Activated B cell treated with CpG ODN at 0.5 μM for 24 hours (primary cell): ENCODE data around the gene TMEM120A. TPM values are rescaled to one million over a fixed set of nuclear protein-coding genes. Genes with fewer than 3 reads are reported as not detected.

Experiments used
- ATAC-seq: fragments of 200-7000 bp; cut with Tn5 transposase; one replicate; pipeline ENCODE4 v1.10.0; 2021; ENCODE audit warnings: low read depth, mild to moderate bottlenecking, moderate library complexity
- CTCF ChIA-PET: fragments of 350-600 bp; sonication (Branson Sonifier 250); formaldehyde crosslinking; loops from one replicate; lab custom pipeline; 2021; ENCODE audit warnings: antibody characterized with exemption; lab: Charles Lee
- POLR2A ChIA-PET: fragments of 350-600 bp; sonication (Branson Sonifier 250); formaldehyde crosslinking; loops from one replicate; lab custom pipeline; 2021; ENCODE audit warnings: antibody characterized with exemption; lab: Charles Lee
- DNase-seq: peaks from one replicate; pipeline ENCODE4 v3.0.0; 2022
- H3K27ac Mint-ChIP-seq: one replicate; pipeline ENCODE4 v1.8.0; 2020; ENCODE audit warnings: mixed read lengths
- H3K27me3 Mint-ChIP-seq: one replicate; pipeline ENCODE4 v1.8.0; 2021; ENCODE audit warnings: mixed read lengths
- H3K36me3 Mint-ChIP-seq: one replicate; pipeline ENCODE4 v1.8.0; 2021; ENCODE audit warnings: low read depth, mixed read lengths
- H3K4me1 Mint-ChIP-seq: one replicate; pipeline ENCODE4 v1.8.0; 2021; ENCODE audit warnings: mixed read lengths
- H3K4me3 Mint-ChIP-seq: one replicate; pipeline ENCODE4 v1.8.0; 2020; ENCODE audit warnings: mild to moderate bottlenecking, mixed read lengths
- H3K9me3 Mint-ChIP-seq: one replicate; pipeline ENCODE4 v1.8.0; 2020; ENCODE audit warnings: mixed read lengths
- intact Hi-C: fragments of 100-400 bp; cut with micrococcal nuclease; formaldehyde crosslinking; loops from one replicate; pipeline ENCODE4 v1.15.1; 2024
- total RNA-seq: library from RNA; stranded (reverse); gene quantifications from 2 replicates; pipeline ENCODE4 v1.2.3, GENCODE V29; 2022
- TF ChIP-seq, protein P1 (sequence below): fragments of 200-600 bp; IDR thresholded peaks from one replicate; pipeline ENCODE4 v1.8.0; 2022; ENCODE audit warnings: antibody characterized with exemption, mild to moderate bottlenecking

Gene TMEM120A
- total RNA-seq, 1 donor from 2014 or later: 104 TPM

DNA sequence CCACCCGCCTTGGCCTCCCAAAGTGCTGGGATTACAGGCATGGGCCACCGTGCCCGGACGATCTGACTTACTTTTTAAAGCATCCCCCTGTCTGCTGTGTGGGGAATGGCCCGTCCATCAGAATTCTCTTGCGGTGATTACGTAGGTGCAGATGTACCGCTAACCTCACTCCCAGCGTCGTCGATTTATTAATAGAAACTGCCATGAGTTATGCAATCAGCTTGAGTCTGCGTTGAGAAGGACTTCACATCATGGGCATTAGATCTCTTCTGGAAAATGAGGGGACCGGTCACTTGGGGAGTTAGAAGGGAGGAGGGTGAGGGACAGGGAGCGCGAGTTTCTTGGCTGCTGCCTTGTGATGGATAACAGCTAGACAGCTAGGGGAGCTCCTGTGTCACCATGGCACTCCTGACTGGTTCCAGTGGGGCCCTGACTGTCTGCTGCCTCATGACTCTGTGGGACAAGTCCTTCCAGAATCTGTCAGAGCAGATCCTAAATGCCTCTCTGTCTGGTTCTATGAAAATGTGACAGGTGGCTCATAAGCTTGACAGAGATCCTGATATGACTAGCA, 44.2 kb downstream of the TMEM120A start:
- Mint-ChIP-seq H3K4me1 (no peaks in the 10 kb centered on the region), H3K36me3 (peaks cover 20% of the 10 kb centered on the region), H3K9me3 (no peaks in the 10 kb centered on the region), H3K27me3 (no peaks in the 10 kb centered on the region), H3K4me3 (no peak overlapping the region), H3K27ac (no peak overlapping the region)
- intact Hi-C loops: no loop called here
- POLR2A ChIA-PET: no interaction called here
- ATAC-seq: no peak
- no peak for DNase-seq
- TF ChIP-seq, protein P1, sequence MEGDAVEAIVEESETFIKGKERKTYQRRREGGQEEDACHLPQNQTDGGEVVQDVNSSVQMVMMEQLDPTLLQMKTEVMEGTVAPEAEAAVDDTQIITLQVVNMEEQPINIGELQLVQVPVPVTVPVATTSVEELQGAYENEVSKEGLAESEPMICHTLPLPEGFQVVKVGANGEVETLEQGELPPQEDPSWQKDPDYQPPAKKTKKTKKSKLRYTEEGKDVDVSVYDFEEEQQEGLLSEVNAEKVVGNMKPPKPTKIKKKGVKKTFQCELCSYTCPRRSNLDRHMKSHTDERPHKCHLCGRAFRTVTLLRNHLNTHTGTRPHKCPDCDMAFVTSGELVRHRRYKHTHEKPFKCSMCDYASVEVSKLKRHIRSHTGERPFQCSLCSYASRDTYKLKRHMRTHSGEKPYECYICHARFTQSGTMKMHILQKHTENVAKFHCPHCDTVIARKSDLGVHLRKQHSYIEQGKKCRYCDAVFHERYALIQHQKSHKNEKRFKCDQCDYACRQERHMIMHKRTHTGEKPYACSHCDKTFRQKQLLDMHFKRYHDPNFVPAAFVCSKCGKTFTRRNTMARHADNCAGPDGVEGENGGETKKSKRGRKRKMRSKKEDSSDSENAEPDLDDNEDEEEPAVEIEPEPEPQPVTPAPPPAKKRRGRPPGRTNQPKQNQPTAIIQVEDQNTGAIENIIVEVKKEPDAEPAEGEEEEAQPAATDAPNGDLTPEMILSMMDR: no peak
- CTCF ChIA-PET: no interaction called here

DNA sequence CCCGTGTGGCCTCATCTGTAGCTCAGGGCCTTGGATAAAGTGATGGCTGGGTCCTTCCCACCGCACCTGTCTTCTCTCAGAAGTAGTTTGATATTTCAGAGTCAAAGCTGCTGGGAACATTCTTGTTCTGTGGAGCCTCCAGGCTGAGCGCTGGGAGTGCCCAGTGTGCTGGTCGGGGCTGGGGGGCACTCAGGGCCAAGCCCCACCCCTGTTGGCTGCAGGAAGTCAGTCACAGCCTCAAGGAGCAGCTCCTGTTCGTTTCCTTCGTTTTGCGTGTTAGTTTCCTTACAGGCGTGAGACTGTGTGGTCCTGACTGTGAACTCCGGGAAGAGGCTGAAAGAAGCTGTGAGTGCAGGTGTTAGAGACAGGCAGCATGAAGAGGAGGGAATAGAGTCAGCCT, 46.2 kb downstream of the TMEM120A start:
- POLR2A ChIA-PET: no interaction called here
- Mint-ChIP-seq H3K27ac (no peak overlapping the region), H3K9me3 (no peaks in the 10 kb centered on the region), H3K27me3 (no peaks in the 10 kb centered on the region), H3K4me3 (no peak overlapping the region), H3K36me3 (peaks cover 12% of the 10 kb centered on the region), H3K4me1 (peaks cover 3% of the 10 kb centered on the region)
- CTCF ChIA-PET: no interaction called here
- intact Hi-C loops: no loop called here
- ATAC-seq (no peak), DNase-seq (no peak)
- TF ChIP-seq, protein P1: no peak

DNA sequence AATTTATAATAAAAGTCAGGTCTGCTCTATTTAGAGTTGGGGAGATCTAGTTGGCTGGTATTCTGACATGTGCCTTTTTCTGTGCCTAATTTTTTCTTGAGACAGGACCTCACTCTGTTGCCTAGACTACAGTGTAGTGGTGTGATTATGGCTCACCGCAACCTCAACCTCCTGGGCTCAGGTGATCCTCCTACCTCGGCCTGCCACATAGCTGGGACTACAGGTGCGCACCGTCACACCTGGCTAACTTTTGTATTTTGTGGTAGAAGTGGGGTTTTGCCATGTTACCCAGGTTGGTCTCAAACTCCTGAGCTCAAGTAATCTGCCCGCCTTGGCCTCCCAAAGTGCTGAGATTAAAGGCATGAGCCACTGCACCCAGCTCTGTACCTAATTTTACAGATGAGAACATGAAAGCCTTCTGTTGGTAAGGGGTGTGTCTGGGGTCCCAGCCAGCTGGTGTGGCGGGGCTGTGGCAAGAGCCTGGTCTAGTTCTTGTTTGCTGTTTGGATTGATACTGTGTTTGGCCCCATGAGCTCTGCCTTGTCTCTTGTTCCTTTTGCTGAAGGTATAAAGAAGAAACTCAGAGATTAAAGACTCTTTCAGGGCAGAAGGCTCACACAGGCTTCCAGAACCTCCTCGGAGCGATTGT, 48.1 kb downstream of the TMEM120A start:
- TF ChIP-seq, protein P1: no peak
- peaks cover 3% of the 10 kb centered on the region for H3K4me1 Mint-ChIP-seq
- H3K27me3 Mint-ChIP-seq: no peaks in the 10 kb centered on the region
- no peak overlapping the region for H3K4me3 Mint-ChIP-seq
- intact Hi-C loops: no loop called here
- DNase-seq (no peak), ATAC-seq (no peak)
- CTCF ChIA-PET: no interaction called here
- H3K9me3 Mint-ChIP-seq: no peaks in the 10 kb centered on the region
- peaks cover 12% of the 10 kb centered on the region for H3K36me3 Mint-ChIP-seq
- no peak overlapping the region for H3K27ac Mint-ChIP-seq
- POLR2A ChIA-PET: no interaction called here

DNA sequence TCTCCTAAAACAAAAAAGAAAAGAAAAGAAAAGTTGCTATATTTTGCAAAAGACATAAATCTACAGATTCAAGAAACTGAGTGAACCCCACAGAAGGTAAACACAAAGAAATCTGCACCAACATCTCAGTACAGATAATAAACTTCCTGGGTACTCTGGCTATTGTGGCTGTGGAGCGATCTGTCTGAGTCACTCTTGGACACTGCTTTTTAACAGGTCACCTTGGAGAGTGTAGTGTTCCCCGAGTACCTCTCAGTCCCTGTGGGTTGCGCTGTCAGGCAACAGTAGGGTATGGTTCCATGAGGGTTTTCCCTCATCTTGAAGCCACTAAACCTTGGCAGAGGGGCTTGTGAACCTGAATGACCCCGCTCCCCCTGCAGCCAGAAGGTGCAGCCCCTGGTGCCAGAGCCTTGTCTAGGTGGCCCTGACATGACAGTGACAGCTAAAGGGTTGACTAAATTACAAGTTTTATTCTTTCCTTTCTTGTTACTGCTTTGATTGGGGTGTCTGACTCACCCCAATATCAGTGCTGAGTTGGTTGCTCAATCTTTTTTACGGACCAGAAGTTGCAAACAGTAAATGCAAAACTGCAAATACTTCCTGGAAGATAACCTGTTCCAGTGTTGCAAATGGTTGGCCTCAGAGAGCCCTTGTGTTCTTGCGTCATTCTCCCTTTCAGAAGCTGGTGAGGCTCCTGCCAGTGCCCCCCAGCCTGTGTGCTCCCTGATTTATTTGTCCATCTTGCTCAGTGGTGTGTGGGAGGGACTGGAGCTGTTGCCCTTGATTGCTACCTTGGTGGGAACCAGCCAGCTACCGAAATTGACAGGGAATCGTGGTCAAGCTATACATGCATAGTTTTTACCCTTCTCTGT, 48.9 kb downstream of the TMEM120A start:
- TF ChIP-seq, protein P1: no peak
- Mint-ChIP-seq H3K9me3 (no peaks in the 10 kb centered on the region), H3K27ac (no peak overlapping the region), H3K36me3 (peaks cover 18% of the 10 kb centered on the region), H3K4me3 (no peak overlapping the region), H3K4me1 (peaks cover 3% of the 10 kb centered on the region), H3K27me3 (no peaks in the 10 kb centered on the region)
- ChIA-PET CTCF (no interaction called here), POLR2A (no interaction called here)
- intact Hi-C loops: no loop called here
- no peak for DNase-seq
- no peak for ATAC-seq

DNA sequence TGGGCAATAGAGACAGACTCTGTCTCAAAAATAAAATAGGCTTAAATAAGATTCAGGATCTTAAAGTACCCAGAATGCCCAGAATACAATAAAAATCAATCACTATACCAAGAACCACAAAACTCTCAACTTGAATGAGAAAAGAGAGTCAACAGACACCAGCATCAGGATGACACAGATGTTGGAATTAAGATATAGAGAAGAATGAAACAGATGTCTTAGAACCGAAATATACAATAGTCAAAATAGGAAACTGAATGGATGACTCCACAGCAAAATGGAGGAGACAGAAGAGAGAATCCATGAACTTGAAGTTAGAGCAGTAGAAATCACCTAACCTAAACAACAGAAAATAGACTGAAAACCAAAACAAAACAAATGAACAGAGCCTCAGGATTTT, 49.9 kb downstream of the TMEM120A start:
- POLR2A ChIA-PET: no interaction called here

More for the DNA sequence above, 49.9 kb downstream of the TMEM120A start:
- DNase-seq: no peak
- CTCF ChIA-PET: no interaction called here
- TF ChIP-seq, protein P1: no peak
- Mint-ChIP-seq H3K36me3 (peaks cover 18% of the 10 kb centered on the region), H3K9me3 (no peaks in the 10 kb centered on the region), H3K4me1 (peaks cover 3% of the 10 kb centered on the region), H3K27ac (no peak overlapping the region), H3K4me3 (no peak overlapping the region), H3K27me3 (no peaks in the 10 kb centered on the region)
- intact Hi-C loops: no loop called here
- ATAC-seq: no peak
